ENCODE results near the gene GRIK2.
"Not testable (repeated sequence)": the region's sequence is repeated elsewhere in the genome, so short reads cannot be mapped to it uniquely, and the experiment has no call there.

Gene GRIK2

GRCh38 chr6:101633081-101633480, 239.6 kb downstream of the GRIK2 start:
- no peak for ATAC-seq (replicated peaks; ENCODE audit: extremely low read depth, poor library complexity, severe bottlenecking)
- Mint-ChIP-seq H3K27me3 (peaks cover 10% of the 10 kb centered on the region), H3K9me3 (peaks cover 9% of the 10 kb centered on the region), H3K27ac (ENCODE audit: low read depth) (no peak overlapping the region), H3K4me3 (no peak overlapping the region), H3K36me3 (ENCODE audit: insufficient read depth) (no peaks in the 10 kb centered on the region), H3K4me1 (no peaks in the 10 kb centered on the region)
- no peak for DNase-seq (ENCODE audit: low spot score in 2 of 2)

- not testable (repeated sequence) for H3K4me3 Mint-ChIP-seq; H3K27ac Mint-ChIP-seq (ENCODE audit: low read depth)
Observed at GRCh38 chr6:101638865-101639264, 245.4 kb downstream of the GRIK2 start.

GRCh38 chr6:101640131-101640530, 246.6 kb downstream of the GRIK2 start:
- Mint-ChIP-seq H3K9me3 (peaks cover 9% of the 10 kb centered on the region), H3K4me1 (no peaks in the 10 kb centered on the region), H3K27me3 (no peaks in the 10 kb centered on the region), H3K27ac (ENCODE audit: low read depth) (no peak overlapping the region), H3K4me3 (no peak overlapping the region), H3K36me3 (ENCODE audit: insufficient read depth) (peaks cover 2% of the 10 kb centered on the region)
- DNase-seq (ENCODE audit: low spot score in 2 of 2) = no peak
- no peak for ATAC-seq (replicated peaks; ENCODE audit: extremely low read depth, poor library complexity, severe bottlenecking)

More at GRCh38 chr6:101638865-101639264, 245.4 kb downstream of the GRIK2 start:
- not testable (repeated sequence) for ATAC-seq (replicated peaks; ENCODE audit: extremely low read depth, poor library complexity, severe bottlenecking); H3K9me3 Mint-ChIP-seq; H3K4me1 Mint-ChIP-seq; H3K27me3 Mint-ChIP-seq; DNase-seq (ENCODE audit: low spot score in 2 of 2); H3K36me3 Mint-ChIP-seq (ENCODE audit: insufficient read depth)

GRCh38 chr6:101645770-101646169, 252.3 kb downstream of the GRIK2 start:
- H3K4me3 Mint-ChIP-seq = no peak overlapping the region
- peaks cover 2% of the 10 kb centered on the region for H3K36me3 Mint-ChIP-seq (ENCODE audit: insufficient read depth)
- no peak for ATAC-seq (replicated peaks; ENCODE audit: extremely low read depth, poor library complexity, severe bottlenecking)
- no peaks in the 10 kb centered on the region for H3K27me3 Mint-ChIP-seq
- H3K9me3 Mint-ChIP-seq = no peaks in the 10 kb centered on the region
- DNase-seq (ENCODE audit: low spot score in 2 of 2) = no peak
- no peaks in the 10 kb centered on the region for H3K4me1 Mint-ChIP-seq
- no peak overlapping the region for H3K27ac Mint-ChIP-seq (ENCODE audit: low read depth)

- peaks cover 2% of the 10 kb centered on the region for H3K36me3 Mint-ChIP-seq (ENCODE audit: insufficient read depth)
- no peak overlapping the region for H3K4me3 Mint-ChIP-seq
- H3K9me3 Mint-ChIP-seq = peaks cover 6% of the 10 kb centered on the region
- ATAC-seq (replicated peaks; ENCODE audit: extremely low read depth, poor library complexity, severe bottlenecking) = no peak
- H3K27me3 Mint-ChIP-seq = no peaks in the 10 kb centered on the region
- H3K4me1 Mint-ChIP-seq = peaks cover 10% of the 10 kb centered on the region
- no peak overlapping the region for H3K27ac Mint-ChIP-seq (ENCODE audit: low read depth)
- no peak for DNase-seq (ENCODE audit: low spot score in 2 of 2)
Observed at GRCh38 chr6:101650402-101651100, 257.0 kb downstream of the GRIK2 start.

GRCh38 chr6:101652079-101652478, 258.6 kb downstream of the GRIK2 start:
- no peak overlapping the region for H3K27ac Mint-ChIP-seq (ENCODE audit: low read depth)
- H3K4me3 Mint-ChIP-seq = no peak overlapping the region
- peaks cover 10% of the 10 kb centered on the region for H3K4me1 Mint-ChIP-seq
- peaks cover 2% of the 10 kb centered on the region for H3K36me3 Mint-ChIP-seq (ENCODE audit: insufficient read depth)
- DNase-seq (ENCODE audit: low spot score in 2 of 2) (no peak), ATAC-seq (replicated peaks; ENCODE audit: extremely low read depth, poor library complexity, severe bottlenecking) (no peak)
- peaks cover 6% of the 10 kb centered on the region for H3K9me3 Mint-ChIP-seq
- no peaks in the 10 kb centered on the region for H3K27me3 Mint-ChIP-seq

GRCh38 chr6:101655109-101655508, 261.6 kb downstream of the GRIK2 start:
- Mint-ChIP-seq H3K4me3 (no peak overlapping the region), H3K27ac (ENCODE audit: low read depth) (no peak overlapping the region), H3K27me3 (no peaks in the 10 kb centered on the region), H3K36me3 (ENCODE audit: insufficient read depth) (peaks cover 2% of the 10 kb centered on the region), H3K9me3 (peaks cover 6% of the 10 kb centered on the region), H3K4me1 (peaks cover 10% of the 10 kb centered on the region)
- no peak for DNase-seq (ENCODE audit: low spot score in 2 of 2)
- no peak for ATAC-seq (replicated peaks; ENCODE audit: extremely low read depth, poor library complexity, severe bottlenecking)

GRCh38 chr6:101662111-101662897, 268.8 kb downstream of the GRIK2 start:
- Mint-ChIP-seq H3K9me3 (peaks cover 5% of the 10 kb centered on the region), H3K4me1 (no peaks in the 10 kb centered on the region), H3K27me3 (peaks cover 8% of the 10 kb centered on the region), H3K27ac (ENCODE audit: low read depth) (no peak overlapping the region), H3K36me3 (ENCODE audit: insufficient read depth) (no peaks in the 10 kb centered on the region), H3K4me3 (no peak overlapping the region)
- no peak for DNase-seq (ENCODE audit: low spot score in 2 of 2)
- ATAC-seq (replicated peaks; ENCODE audit: extremely low read depth, poor library complexity, severe bottlenecking) = no peak

- Mint-ChIP-seq H3K36me3 (ENCODE audit: insufficient read depth) (no peaks in the 10 kb centered on the region), H3K27me3 (peaks cover 8% of the 10 kb centered on the region), H3K9me3 (peaks cover 5% of the 10 kb centered on the region), H3K27ac (ENCODE audit: low read depth) (no peak overlapping the region), H3K4me3 (no peak overlapping the region), H3K4me1 (no peaks in the 10 kb centered on the region)
- ATAC-seq (replicated peaks; ENCODE audit: extremely low read depth, poor library complexity, severe bottlenecking) (no peak), DNase-seq (ENCODE audit: low spot score in 2 of 2) (no peak)
Observed at GRCh38 chr6:101663100-101663499, 269.6 kb downstream of the GRIK2 start.

GRCh38 chr6:101666256-101666655, 272.7 kb downstream of the GRIK2 start:
- DNase-seq (ENCODE audit: low spot score in 2 of 2) (no peak), ATAC-seq (replicated peaks; ENCODE audit: extremely low read depth, poor library complexity, severe bottlenecking) (no peak)
- H3K4me3 Mint-ChIP-seq = no peak overlapping the region

GRCh38 chr6:101668496-101669030, 275.1 kb downstream of the GRIK2 start:
- Mint-ChIP-seq H3K4me3 (no peak overlapping the region), H3K4me1 (no peaks in the 10 kb centered on the region), H3K27ac (ENCODE audit: low read depth) (no peak overlapping the region), H3K9me3 (peaks cover 5% of the 10 kb centered on the region), H3K36me3 (ENCODE audit: insufficient read depth) (no peaks in the 10 kb centered on the region), H3K27me3 (no peaks in the 10 kb centered on the region)
- no peak for DNase-seq (ENCODE audit: low spot score in 2 of 2)
- no peak for ATAC-seq (replicated peaks; ENCODE audit: extremely low read depth, poor library complexity, severe bottlenecking)

More at GRCh38 chr6:101666256-101666655, 272.7 kb downstream of the GRIK2 start:
- no peaks in the 10 kb centered on the region for H3K4me1 Mint-ChIP-seq
- H3K27me3 Mint-ChIP-seq = peaks cover 8% of the 10 kb centered on the region
- H3K9me3 Mint-ChIP-seq = peaks cover 5% of the 10 kb centered on the region
- H3K27ac Mint-ChIP-seq (ENCODE audit: low read depth) = no peak overlapping the region
- H3K36me3 Mint-ChIP-seq (ENCODE audit: insufficient read depth) = no peaks in the 10 kb centered on the region

- Mint-ChIP-seq H3K4me3 (no peak overlapping the region), H3K27me3 (no peaks in the 10 kb centered on the region), H3K9me3 (no peaks in the 10 kb centered on the region), H3K4me1 (no peaks in the 10 kb centered on the region), H3K36me3 (ENCODE audit: insufficient read depth) (no peaks in the 10 kb centered on the region), H3K27ac (ENCODE audit: low read depth) (no peak overlapping the region)
- DNase-seq (ENCODE audit: low spot score in 2 of 2) (no peak), ATAC-seq (replicated peaks; ENCODE audit: extremely low read depth, poor library complexity, severe bottlenecking) (no peak)
Observed at GRCh38 chr6:101676187-101676586, 282.7 kb downstream of the GRIK2 start.

- DNase-seq (ENCODE audit: low spot score in 2 of 2) = no peak
- H3K4me1 Mint-ChIP-seq = no peaks in the 10 kb centered on the region
- no peak overlapping the region for H3K27ac Mint-ChIP-seq (ENCODE audit: low read depth)
- H3K27me3 Mint-ChIP-seq = no peaks in the 10 kb centered on the region
- ATAC-seq (replicated peaks; ENCODE audit: extremely low read depth, poor library complexity, severe bottlenecking) = no peak
- no peaks in the 10 kb centered on the region for H3K9me3 Mint-ChIP-seq
- H3K36me3 Mint-ChIP-seq (ENCODE audit: insufficient read depth) = no peaks in the 10 kb centered on the region
- no peak overlapping the region for H3K4me3 Mint-ChIP-seq
Observed at GRCh38 chr6:101682937-101683336, 289.4 kb downstream of the GRIK2 start.
